Epithelial cell of proximal tubule (primary cell): ENCODE data around the gene ETHE1. TPM values are rescaled to one million over a fixed set of nuclear protein-coding genes. Genes with fewer than 3 reads are reported as not detected.

Experiments
- DNase-seq: peaks from one replicate; pipeline ENCODE4 v3.0.0-alpha.2; 2011; ENCODE audit warnings: low read depth
- H3K4me3 ChIP-seq: 2 replicates; pipeline ENCODE4 v1.5.1; 2011; ENCODE audit warnings: low read depth, mild to moderate bottlenecking, low read length
- total RNA-seq: library from RNA; depleted of rRNA; stranded (reverse); fragments of >200 nt; gene quantifications from 2 replicates; pipeline ENCODE4 v1.2.3, GENCODE V29; 2015
- TF ChIP-seq, protein P1 (sequence below): conservative IDR thresholded peaks from 2 replicates; pipeline ENCODE4 v1.5.1; 2012; ENCODE audit warnings: low read depth, mild to moderate bottlenecking, low read length

ETHE1 gene
- total RNA-seq, 1 donor from 2014 or later, result 55.9 TPM

DNA sequence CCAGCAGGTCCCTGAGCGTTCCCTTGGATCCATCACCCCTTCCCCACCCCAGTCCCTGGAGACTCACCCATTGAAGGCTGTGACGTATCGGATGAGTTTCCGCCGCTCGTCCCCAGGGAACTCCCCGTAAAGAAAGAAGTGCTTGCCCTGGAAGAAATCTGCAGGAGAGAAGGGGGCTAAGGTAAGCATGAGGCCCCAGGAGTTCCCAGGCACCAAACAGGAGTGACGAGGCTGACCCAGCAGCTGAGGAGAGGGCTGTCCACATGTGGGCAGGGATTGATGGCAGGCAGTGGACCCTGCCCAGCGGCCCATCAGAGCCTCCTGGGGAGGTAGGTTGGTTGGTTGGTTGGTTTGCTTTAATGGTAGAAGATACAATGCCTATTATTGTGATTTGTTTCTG is 17.1 kb upstream of the ETHE1 start:
- TF ChIP-seq, protein P1, sequence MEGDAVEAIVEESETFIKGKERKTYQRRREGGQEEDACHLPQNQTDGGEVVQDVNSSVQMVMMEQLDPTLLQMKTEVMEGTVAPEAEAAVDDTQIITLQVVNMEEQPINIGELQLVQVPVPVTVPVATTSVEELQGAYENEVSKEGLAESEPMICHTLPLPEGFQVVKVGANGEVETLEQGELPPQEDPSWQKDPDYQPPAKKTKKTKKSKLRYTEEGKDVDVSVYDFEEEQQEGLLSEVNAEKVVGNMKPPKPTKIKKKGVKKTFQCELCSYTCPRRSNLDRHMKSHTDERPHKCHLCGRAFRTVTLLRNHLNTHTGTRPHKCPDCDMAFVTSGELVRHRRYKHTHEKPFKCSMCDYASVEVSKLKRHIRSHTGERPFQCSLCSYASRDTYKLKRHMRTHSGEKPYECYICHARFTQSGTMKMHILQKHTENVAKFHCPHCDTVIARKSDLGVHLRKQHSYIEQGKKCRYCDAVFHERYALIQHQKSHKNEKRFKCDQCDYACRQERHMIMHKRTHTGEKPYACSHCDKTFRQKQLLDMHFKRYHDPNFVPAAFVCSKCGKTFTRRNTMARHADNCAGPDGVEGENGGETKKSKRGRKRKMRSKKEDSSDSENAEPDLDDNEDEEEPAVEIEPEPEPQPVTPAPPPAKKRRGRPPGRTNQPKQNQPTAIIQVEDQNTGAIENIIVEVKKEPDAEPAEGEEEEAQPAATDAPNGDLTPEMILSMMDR, result no peak
- H3K4me3 ChIP-seq, result no peak overlapping the region
- DNase-seq, result no peak

DNA sequence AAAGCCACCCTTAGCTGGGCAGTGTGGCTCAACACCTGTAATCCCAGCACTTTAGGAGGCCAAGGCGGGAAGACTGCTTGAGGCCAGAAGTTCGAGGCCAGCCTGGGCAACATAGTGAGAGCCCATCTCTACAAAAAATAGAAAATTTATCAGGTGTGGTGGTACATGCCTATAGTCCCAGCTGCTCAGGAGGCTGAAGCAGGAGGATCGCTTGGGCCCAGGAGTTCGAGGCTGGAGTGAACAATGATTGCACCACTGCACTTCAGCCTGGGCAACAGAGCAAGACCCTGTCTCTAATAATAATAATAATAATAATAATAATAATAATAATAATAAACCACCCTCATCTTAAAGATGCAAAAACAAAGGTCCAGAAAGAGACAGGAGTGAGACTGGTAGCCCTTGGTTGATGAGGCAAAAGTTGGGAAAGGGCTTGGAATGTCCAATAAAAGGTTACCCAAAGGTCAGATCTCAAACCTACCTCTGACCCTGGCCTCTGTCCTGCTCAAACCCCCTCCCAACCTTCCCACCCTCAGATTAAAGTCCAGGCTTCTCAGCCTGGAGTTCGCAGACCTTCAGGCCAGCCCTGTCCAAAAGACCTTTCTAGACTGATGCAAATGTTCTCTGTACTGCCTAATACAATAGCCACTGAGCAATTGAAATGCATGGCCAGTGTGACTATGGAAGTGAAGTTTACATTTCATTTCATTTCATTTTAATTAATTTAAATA is 15.1 kb upstream of the ETHE1 start:
- TF ChIP-seq, protein P1, result no peak
- H3K4me3 ChIP-seq, result no peak overlapping the region
- DNase-seq, result no peak

DNA sequence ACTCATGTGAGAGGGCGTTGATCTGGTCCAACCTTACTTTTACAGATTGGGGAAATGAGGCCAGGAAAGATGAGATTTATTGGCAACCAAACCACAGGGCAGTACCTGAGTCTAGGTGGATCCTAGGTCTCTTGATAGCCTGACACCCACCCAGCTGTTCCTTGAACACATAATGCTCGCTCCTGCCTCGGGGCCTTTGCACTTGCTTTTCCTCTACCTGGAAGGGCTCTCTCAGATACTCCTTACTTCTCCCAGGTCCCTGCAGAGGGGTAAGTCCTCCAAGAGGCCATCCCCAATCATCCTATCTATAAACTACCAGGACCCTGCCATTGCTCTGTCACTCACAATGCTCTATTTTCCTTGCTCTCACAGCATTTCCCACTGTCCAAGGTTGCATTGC is 13.4 kb upstream of the ETHE1 start:
- no peak overlapping the region for H3K4me3 ChIP-seq
- DNase-seq, result no peak
- TF ChIP-seq, protein P1, result no peak

DNA sequence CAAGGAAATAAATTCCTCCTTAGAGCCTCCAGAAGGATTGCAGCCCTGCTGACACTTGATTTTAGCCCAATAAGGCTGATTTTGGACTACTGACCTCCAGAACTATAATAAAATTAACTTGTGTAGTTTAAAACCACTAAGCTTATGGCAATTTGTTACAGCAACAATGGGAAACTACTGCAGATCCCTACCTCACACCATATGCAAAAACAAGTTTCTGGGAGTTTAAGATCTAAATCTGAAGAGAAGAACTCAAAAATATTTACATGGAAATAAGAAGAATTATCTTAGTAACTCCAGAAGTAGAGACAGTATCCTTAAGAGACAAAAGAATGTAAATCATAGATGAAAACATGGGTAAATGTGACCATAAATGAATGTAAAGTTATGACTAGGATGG is 11.9 kb upstream of the ETHE1 start:
- no peak overlapping the region for H3K4me3 ChIP-seq
- TF ChIP-seq, protein P1, result no peak
- no peak for DNase-seq

DNA sequence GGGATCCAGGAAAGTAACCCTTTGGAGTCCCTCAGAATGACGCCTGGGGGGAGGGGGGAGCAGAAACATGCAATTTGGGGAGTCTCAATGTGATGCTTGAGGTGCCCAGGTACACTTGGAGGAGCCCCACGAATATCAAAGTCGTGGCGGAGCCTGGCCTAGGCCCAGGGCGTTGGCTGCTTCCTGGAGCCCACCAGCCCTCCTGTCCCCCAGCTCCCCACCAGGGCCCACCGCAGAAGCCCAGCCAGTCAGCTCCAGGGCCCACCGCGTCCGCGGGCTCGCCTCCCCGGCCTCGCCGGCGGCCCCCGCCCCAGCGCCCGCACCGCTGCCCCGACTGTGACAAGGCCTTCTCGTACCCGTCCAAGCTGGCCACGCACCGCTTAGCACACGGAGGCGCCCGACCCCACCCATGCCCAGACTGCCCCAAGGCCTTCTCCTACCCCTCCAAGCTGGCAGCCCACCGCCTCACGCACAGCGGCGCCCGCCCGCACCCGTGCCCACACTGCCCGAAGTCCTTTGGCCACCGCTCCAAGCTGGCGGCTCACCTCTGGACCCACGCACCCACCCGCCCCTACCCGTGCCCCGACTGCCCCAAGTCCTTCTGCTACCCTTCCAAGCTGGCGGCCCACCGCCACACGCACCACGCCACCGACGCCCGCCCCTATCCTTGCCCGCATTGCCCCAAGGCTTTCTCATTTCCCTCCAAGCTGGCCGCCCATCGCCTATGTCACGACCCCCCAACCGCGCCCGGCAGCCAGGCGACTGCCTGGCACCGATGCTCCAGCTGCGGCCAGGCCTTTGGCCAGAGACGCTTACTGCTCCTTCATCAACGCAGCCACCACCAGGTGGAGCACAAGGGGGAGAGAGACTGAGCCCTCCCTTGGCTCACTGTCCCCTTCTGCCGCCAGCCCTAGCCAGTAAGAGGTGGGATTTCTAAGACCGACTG is 8.1 kb upstream of the ETHE1 start:
- TF ChIP-seq, protein P1, result peak; percentile 65
- H3K4me3 ChIP-seq, result no peak overlapping the region
- no peak for DNase-seq

DNA sequence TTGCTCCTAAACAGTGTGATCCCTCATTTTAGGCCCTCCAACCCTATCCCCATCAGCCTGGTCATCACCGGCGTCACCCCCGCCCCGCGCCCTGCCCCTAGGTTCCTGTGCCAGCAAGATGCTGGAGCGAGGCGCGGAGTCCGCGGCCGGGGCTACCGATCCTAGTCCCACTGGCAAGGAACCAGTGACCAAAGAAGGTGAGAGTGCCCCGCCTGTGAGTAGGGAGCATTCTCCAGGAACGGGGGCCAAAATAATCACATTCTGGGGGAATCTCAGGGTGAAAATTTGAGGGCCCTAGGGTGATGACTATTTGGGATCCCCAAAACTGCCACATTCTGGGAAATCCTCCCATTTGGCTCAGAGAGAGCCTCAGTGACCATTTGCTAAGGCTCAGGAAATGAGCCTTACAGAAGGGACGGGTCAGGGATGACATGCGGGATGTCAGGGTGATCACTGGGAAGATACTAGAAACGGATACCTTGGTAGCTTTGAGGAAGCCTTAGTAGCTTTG is 7.4 kb upstream of the ETHE1 start:
- DNase-seq, result no peak
- TF ChIP-seq, protein P1, result no peak
- peak overlapping the region; percentile 64 for H3K4me3 ChIP-seq
